ENCODE results near the gene GREB1. TPM values are rescaled to one million over a fixed set of nuclear protein-coding genes. Genes with fewer than 3 reads are reported as not detected.

GREB1 gene
- total RNA-seq, 1 donor from 2014 or later: 11.4 TPM

DNA sequence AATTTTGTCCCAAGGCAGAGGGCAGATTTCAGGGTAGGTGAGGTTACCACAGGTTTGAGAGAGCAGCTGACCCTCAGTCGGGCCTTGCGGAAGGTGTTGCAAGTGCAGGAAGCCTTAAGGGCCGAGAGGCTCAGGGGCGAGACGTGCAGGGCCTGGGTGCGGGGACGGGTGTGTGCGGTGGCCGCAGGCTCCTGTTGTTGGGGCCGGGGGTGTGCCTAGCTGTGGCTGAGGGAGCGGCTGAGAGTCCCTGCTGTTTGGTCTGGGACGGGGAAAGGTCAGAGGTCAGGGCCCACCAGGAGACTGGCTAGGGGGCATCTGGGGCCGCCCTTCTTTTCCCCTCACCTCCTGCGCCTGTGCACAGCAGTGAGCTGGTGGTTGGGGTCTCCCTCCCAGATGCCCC lies 83.7 kb downstream of the GREB1 start:
- ATAC-seq (no peak), DNase-seq (ENCODE audit: missing footprints) (no peak)
- intact Hi-C loops (cut with DNase I): no loop called here

DNA sequence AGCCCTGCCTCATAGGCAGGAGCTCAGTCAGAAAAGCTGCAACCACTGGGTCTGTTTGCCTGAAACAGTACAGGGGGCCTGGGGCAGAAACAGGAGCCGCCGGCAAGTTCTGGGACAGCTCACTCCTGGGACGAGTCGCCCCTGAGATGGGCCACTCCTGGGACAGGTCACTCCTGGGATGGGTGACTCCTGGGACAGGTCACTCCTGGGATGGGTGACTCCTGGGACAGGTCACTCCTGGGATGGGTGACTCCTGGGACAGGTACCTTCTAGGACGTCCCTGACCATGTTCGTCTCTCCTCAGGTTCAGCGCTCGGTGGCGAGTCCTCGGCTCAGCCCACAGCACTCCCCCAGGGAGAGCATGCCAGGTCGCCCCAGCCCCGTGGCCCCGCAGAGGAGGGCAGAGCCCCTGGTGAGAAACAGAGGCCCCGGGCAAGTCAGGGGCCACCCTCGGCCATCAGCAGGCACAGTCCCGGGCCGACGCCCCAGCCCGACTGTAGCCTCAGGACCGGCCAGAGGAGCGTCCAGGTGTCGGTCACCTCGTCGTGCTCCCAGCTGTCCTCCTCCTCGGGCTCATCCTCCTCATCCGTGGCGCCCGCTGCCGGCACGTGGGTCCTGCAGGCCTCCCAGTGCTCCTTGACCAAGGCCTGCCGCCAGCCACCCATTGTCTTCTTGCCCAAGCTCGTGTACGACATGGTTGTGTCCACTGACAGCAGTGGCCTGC lies 84.3 kb downstream of the GREB1 start:
- ATAC-seq: peak; percentile 21

DNA sequence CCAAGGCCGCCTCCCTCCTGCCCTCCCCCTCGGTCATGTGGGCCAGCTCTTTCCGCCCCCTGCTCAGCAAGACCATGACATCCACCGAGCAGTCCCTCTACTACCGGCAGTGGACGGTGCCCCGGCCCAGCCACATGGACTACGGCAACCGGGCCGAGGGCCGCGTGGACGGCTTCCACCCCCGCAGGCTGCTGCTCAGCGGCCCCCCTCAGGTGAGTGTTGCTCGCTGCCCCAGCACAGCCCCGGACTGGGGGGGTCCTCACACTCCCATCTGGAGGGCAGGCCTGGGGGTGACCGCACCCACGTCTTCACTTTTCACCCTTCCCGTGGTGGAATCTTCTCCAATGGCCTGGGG lies 84.8 kb downstream of the GREB1 start:
- intact Hi-C loops (cut with DNase I): no loop called here
- DNase-seq (ENCODE audit: missing footprints) (no peak), ATAC-seq (no peak)

More for the DNA sequence above, 84.3 kb downstream of the GREB1 start:
- DNase-seq (ENCODE audit: missing footprints): no peak
- intact Hi-C loops (cut with DNase I): no loop called here

DNA sequence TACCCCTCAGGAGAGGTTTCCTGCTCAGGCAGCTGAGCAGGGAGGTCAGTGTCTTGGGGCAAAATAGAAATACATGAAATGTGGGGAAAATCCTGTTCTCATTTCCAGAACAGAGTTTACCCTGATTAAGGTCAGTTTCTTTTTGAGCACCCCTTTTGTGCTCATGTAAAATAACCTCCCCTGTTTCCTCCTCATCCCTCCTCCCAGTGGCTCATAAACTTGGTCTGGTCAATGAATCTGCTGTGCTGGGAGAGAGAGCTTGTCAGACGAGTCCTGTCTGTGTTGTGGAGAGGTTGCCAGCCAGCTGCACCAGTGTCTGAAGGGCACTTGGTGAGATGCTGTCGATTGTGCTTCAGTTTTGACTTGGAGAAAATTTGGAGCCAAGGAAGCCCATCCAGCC lies 87.6 kb downstream of the GREB1 start:
- intact Hi-C loops (cut with DNase I): no loop called here

DNA sequence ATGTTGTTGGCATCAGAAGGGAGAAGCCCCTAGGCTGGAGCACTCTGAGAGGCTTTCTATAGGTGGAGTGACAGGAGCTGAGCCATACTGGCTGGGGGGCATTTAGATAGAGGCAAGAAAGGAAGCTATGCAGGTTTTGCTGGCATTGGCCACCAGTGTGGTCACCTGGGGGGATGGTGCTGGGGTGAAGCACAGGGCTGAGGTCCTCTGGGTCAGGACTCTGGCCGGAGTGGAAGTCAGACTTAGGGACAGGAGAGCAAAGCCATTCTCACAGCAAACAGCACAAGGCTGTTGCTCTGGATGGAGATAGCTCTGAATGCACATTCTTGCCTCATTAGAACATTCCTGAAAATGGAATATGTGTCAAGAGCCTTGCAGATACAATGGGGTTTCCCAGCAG lies 88.8 kb downstream of the GREB1 start:
- ATAC-seq (no peak), DNase-seq (ENCODE audit: missing footprints) (no peak)
- intact Hi-C loops (cut with DNase I): no loop called here

More for the DNA sequence above, 87.6 kb downstream of the GREB1 start:
- ATAC-seq (no peak), DNase-seq (ENCODE audit: missing footprints) (no peak)

DNA sequence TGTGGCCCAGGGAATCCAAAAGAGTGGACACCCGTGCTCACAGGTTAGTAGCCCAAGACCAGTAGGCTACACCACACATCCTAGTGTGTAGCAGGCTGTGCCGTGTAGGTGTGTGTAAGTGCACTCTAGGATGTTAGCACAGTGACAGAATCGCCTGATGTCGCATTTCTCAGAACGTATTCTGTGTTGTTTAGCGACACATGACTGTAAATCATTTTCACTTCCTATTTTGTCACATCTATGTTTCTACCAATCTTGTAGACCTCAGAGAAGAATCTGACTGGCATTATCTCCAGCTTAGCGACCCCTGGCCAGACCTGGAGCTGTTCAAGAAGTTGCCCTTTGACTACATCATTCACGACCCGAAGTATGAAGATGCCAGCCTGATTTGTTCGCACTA lies 91.0 kb downstream of the GREB1 start:
- DNase-seq (ENCODE audit: missing footprints) (no peak), ATAC-seq (no peak)
- intact Hi-C loops (cut with DNase I): no loop called here

DNA sequence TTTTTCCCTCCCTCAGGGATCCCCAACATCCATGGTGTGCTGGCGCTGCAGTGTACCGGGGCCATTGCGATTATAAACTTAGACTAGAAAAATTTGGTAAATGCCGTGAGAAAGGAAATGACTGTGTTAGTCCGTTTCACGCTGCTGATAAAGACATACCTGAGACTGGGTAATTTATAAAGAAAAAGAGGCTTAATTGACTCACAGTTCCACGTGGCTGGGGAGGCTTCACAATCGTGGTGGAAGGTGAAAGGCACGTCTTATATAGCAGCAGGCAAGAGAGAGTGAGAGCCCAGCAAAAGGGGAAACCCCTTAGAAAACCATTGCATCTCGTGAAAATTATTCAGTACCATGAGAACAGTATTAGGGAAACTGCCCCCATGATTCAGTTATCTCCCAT lies 91.8 kb downstream of the GREB1 start:
- ATAC-seq (no peak), DNase-seq (ENCODE audit: missing footprints) (no peak)
- intact Hi-C loops (cut with DNase I): no loop called here

DNA sequence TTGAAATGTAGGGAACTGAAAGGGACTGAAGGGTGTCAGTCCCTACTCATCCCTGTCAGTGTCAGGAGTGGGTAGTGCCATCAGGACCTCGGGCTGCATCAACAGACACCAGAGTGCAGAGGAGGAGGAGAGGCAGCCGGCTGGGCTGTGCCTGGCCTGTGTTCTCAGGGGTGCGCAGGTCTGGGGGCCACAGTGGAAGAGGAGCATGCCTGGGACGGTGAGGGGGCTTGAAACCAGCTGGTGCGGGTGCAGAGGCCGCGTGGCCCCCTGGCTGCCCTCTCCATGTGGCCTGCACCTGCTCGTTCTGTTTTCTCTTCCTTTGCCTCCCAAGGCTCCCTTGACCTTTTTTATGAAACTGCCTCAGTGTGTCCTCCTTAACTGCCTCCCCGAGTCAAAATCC lies 94.8 kb downstream of the GREB1 start:
- ATAC-seq (no peak), DNase-seq (ENCODE audit: missing footprints) (no peak)

DNA sequence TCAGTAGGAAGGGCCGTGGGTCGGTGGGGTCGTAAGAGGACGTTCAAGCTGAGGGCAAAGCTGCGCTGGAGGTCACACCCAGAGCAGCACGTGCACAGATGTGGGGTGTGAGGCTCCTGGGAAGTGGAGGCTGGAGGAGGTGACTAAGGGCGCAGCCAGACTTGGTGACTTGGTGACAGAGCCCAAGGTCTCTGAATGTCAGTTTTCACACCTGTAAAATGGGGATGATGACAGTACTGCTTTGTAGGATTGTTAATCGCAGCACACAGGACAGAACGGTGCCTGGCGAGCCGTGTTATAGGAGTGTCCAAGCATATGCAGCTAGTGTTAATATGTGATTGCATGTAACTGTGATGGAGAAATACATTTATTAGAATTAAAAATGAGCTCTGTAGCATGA lies 95.4 kb downstream of the GREB1 start:
- no peak for DNase-seq (ENCODE audit: missing footprints)
- no peak for ATAC-seq
- intact Hi-C loops (cut with DNase I): no loop called here

More for the DNA sequence above, 94.8 kb downstream of the GREB1 start:
- intact Hi-C loops (cut with DNase I): no loop called here

DNA sequence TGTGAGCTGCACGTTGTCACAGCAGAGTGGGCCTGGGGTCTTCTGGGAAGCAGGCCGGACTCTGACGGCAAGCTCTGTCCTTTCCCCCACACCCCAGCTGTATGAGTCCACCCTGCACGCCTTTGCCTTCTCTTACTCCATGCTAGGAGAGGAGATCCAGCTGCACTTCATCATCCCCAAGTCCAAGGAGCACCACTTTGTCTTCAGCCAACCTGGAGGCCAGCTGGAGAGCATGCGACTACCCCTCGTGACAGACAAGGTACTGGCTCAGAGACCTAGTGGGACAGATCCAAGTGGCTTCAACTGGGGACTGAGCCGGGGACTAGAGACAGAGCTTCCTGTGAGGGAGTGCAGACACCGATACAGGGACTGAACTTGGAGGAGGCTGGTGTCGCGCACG lies 96.0 kb downstream of the GREB1 start:
- ATAC-seq (peak; percentile 66), DNase-seq (ENCODE audit: missing footprints) (no peak)
- intact Hi-C loops (cut with DNase I): no loop called here

DNA sequence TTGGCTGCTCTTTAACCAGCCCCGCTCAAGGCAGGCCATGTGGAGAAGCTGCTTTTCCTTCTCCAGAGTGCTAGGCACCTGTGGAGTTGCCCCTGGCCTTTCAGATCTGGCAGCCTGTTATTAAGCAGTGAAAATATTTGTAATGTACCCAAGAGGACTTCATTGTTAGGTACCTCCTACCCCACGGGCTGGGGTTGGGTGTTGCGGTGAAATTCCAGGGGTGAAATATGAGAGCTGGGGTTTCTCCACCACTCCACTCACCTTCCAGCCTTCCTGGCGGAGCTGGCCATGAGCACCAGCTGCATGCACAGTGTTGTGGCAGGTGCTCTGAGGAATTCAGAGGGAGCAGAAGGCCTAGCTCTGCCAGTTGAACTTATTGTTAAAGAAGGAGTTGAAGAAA lies 97.0 kb downstream of the GREB1 start:
- intact Hi-C loops (cut with DNase I): no loop called here
- ATAC-seq: no peak
- no peak for DNase-seq (ENCODE audit: missing footprints)

DNA sequence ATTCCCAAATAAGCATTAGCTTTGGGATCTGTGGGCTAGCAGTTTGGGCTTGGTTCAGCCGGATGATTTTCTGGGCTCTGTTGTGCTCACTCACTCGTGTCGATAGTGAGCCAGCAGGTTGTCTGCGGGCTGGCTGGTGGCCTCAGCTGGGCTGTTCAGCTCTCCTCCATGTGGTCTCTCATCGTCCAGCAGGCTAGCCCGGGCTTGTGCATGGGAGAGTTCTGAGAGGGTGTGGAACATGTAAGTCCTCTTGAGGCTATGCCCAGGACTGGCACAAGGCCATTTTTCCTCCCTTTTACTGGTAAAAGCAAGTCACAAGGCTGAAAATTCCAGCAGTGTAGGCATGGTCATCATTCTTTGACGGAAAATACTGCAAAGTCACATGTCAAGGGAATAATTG lies 97.6 kb downstream of the GREB1 start:
- intact Hi-C loops (cut with DNase I): no loop called here
- ATAC-seq: no peak
- DNase-seq (ENCODE audit: missing footprints): no peak

DNA sequence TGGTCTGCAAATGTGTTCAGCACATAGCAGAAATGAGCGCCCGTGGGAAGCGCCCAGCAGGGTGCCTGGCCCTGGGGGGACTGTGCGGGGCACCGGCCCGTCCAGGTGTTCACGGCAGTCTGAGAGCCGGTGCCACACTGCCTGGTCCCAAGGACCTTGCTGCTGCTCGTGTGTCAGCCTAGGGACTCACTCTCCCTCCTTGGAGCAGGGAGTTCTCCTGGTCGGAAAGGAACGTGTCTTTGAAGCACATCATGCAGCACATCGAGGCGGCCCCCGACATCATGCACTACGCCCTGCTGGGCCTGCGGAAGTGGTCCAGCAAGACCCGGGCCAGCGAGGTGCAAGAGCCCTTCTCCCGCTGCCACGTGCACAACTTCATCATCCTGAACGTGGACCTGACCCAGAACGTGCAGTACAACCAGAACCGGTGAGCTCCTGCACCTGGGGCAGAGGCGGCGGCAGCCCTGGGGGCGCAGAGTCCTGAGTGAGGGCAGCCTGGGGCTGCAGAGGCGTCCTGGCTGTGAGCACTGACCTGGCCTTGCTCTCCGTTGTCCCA lies 100.2 kb downstream of the GREB1 start:
- no peak for DNase-seq (ENCODE audit: missing footprints)
- intact Hi-C loops (cut with DNase I): no loop called here
- ATAC-seq: no peak

DNA sequence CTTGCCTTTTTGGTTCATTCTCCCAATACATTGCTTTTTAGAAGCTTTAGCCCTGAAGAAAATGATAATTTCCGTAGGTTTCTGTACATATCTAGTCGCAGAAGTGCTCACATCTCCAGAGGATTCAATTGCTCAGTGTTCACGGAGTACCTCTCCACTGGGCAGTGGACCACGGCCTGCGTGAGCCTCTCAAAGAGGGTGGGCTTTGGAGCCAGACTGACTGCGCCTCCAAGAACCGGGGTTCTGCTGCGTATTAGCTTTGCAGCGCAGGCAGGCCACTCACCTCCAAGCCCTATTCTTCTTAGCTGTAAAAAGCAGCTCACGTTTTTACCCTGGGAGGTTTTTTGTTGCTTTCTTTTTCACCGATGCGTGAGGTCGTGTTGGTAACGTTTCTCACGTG lies 100.7 kb downstream of the GREB1 start:
- intact Hi-C loops (cut with DNase I): no loop called here
- ATAC-seq (no peak), DNase-seq (ENCODE audit: missing footprints) (no peak)

DNA sequence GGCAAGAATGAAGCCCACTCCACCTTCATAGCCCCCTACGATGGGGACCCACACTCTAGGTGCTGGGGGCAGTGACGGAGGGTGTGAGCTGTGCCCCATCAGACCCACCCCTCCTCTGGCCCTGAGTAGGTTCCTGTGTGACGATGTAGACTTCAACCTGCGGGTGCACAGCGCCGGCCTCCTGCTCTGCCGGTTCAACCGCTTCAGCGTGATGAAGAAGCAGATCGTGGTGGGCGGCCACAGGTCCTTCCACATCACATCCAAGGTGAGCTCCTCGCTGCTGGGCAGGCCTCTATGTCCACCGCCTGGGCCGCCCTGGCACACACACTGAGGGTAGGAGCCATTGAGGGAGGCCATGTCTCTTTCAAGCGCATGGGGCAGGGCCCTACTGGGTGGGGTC lies 101.3 kb downstream of the GREB1 start:
- DNase-seq (ENCODE audit: missing footprints) (no peak), ATAC-seq (no peak)
- intact Hi-C loops (cut with DNase I): no loop called here

DNA sequence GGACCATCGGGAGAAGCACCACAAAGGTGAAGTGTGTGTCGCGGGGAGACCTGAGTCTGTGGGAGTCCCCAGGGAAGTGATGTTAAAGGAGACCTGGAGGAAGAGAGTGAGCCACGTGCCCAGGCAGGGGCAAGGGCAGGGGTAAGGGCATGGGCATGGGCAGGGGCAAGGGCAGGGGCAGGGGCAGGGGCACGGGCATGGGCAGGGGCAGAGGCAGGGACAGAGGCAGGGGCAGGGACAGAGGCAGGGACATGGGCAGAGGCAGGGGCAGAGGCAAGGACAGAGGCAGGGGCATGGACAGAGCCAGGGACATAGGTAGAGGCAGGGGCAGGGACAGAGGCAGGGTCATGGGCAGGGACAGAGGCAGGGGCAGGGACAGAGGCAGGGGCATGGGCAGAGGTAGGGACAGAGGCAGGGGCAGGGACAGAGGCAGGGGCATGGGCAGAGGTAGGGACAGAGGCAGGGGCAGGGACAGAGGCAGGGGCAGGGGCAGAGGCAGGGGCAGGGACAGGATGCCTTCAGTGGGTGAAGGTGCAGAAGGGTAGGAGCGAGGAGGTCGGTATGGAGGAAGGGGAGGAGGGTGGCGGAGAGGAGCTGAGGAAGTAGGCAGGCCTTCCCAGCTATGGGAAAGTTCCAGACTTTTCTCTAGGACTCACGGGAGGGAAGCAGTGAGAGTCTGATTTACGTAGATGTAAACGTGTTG lies 102.9 kb downstream of the GREB1 start:
- intact Hi-C loops (cut with DNase I): no loop called here
- no peak for ATAC-seq
- no peak for DNase-seq (ENCODE audit: missing footprints)

DNA sequence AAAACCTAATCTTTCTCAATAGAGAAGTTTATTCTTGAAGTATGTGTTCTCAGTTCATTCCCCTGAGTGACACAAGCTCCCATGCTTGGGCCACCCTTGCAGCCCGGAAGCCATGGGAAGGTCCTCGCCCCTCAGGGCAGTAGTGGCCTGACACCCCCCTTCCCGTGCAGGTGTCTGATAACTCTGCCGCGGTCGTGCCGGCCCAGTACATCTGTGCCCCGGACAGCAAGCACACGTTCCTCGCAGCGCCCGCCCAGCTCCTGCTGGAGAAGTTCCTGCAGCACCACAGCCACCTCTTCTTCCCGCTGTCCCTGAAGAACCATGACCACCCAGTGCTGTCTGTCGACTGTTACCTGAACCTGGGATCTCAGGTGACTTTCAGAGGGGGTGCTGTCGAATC lies 103.7 kb downstream of the GREB1 start:
- DNase-seq (ENCODE audit: missing footprints) (no peak), ATAC-seq (no peak)
- intact Hi-C loops (cut with DNase I): no loop called here

DNA sequence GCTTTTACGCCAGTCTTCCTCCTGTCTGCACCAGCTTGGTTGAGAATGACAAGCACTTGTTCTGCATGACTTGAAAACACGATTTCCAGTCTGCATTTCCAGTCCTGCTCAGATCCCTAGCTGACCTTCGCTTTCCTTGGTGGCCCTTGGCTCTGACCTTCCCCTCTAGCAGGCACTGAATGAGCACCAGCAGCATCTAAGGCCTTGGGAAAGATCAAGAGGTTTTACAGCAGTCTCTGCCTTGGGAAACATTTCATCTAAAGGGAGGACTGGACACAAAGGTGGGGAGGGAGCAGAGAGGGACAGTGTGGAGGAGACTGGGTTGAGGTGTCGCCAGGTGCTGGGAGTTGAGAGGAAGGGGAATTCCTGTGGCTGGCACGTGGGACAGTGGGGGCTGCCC lies 105.7 kb downstream of the GREB1 start:
- ATAC-seq (no peak), DNase-seq (ENCODE audit: missing footprints) (no peak)
- intact Hi-C loops (cut with DNase I): no loop called here

DNA sequence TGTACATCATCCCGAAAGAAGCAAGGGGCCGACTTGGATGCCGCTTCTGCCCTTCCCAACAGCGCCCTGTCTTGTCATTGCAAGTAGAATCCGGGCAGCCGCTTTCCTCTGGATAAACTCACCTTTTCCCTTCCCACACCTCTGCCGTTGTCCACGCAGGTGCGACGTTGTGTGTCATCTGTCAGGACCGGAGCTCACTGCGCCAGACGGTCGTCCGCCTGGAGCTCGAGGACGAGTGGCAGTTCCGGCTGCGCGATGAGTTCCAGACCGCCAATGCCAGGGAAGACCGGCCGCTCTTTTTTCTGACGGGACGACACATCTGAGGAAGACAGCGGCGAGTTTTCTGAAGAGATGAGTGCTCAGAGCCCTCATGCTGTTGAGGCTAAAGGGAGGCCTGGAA lies 106.3 kb downstream of the GREB1 start:
- no peak for DNase-seq (ENCODE audit: missing footprints)
- intact Hi-C loops (cut with DNase I): no loop called here
- ATAC-seq: no peak

DNA sequence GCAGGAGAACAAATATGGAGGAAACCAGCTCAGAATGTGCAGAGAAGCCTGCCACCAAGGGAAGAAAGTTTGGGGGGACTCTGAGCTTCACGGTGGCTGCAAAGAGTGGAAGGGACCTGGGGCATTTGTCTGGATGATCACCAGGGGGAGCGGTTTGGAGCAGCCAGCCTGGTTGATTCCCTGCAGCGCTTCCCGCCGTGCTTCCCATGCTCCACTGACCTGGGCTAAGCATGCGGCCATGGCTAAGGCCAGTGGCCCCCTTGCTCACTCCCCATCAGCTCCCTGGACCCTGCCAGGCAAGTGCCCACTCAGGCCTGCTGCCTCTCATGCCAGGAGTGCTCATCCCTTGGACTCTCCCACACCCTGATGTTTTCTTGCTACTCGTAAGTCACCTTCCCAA lies 109.1 kb downstream of the GREB1 start:
- intact Hi-C loops (cut with DNase I): no loop called here
- no peak for ATAC-seq
- no peak for DNase-seq (ENCODE audit: missing footprints)

DNA sequence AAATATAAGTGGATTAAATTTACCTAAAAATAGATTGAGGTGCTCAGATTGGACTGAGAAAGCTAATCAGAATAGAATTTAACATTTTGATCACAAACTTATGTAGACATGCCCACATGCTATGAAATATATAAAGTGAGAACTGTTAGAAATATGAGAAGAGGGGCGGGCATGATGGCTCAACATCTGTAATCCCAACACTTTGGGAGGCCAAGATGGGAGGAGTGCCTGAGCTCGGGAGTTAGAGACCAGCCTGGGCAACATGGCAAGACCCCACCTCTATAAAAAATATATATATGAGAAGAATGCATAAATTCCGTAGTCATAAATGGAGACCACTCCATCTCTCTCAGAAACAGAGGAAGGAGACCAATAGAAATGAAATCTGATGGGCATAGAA lies 110.4 kb downstream of the GREB1 start:
- ATAC-seq: no peak
- intact Hi-C loops (cut with DNase I): no loop called here
- DNase-seq (ENCODE audit: missing footprints): no peak

All from Right ventricle myocardium inferior (tissue), 1 donor.